K562 (cell line): ENCODE results near the gene TANGO6. TPM values are rescaled to one million over a fixed set of nuclear protein-coding genes. Genes with fewer than 3 reads are reported as not detected.

ENCODE experiments used
- ATAC-seq: fragments of 200-7000 bp; cut with Tn5 transposase; 3 replicates; pipeline ENCODE4 v1.9.1; 2020; ENCODE audit warnings: moderate library complexity
- BruUV-seq: library from RNA; stranded (reverse); fragments of 400-500 nt; replicated peaks from 2 replicates; lab custom pipeline; 2021; lab: Mats Ljungman, UMichigan
- CTCF ChIA-PET: fragments of 300-600 bp; formaldehyde crosslinking; extraction: SDS; loops from one replicate; lab custom pipeline; 2021; ENCODE audit warnings: low intra/inter-chr PET ratio; lab: Yijun Ruan, JAX
- POLR2A ChIA-PET: fragments of 300-600, 350-650 bp; sonication (Branson Sonifier 250); formaldehyde crosslinking; extraction: SDS; loops from one replicate; lab custom pipeline; 2021; ENCODE audit warnings: antibody characterized with exemption, inconsistent platforms; lab: Yijun Ruan, JAX
- DNase-seq, 4 experiments: peaks; one replicate each; pipeline versions ENCODE4 v3.0.0 to v3.0.0-alpha.2; 2011 to 2018; ENCODE audit warnings: low spot score in 3 of 4, mixed read lengths in 3 of 4; ENCODE audit errors: extremely low read depth in 1 of 4
- FAIRE-seq: peaks from 2 replicates; lab custom pipeline; 2011; peaks lifted over from hg19 to GRCh38; lab: Jason Lieb, UNC
- H2AFZ ChIP-seq: 2 replicates; pipeline ENCODE4 v1.6.0; 2011; ENCODE audit warnings: low read depth, low read length, control low read depth, inconsistent platforms
- H3K27ac ChIP-seq: fragments of 200-600 bp; 3 replicates; pipeline ENCODE4 v1.8.0; 2011; ENCODE audit warnings: low read depth, mild to moderate bottlenecking, control low read depth, inconsistent platforms, low read length, moderate library complexity, mixed read lengths; ENCODE audit errors: extremely low read depth
- H3K27me3 ChIP-seq, 2 experiments: fragments of 300-600 bp in 1 of 2; 2 replicates in 1 of 2; 3 replicates in 1 of 2; pipeline versions ENCODE4 v1.6.0 to v1.8.0; 2011; ENCODE audit warnings: inconsistent platforms in 2 of 2, low read length in 2 of 2, mild to moderate bottlenecking in 1 of 2, mixed read lengths in 1 of 2, moderate library complexity in 1 of 2; ENCODE audit not compliant: control insufficient read depth in 2 of 2, insufficient read depth in 2 of 2
- H3K36me3 ChIP-seq: fragments of 300-600 bp; 3 replicates; pipeline ENCODE4 v1.8.0; 2011; ENCODE audit warnings: mild to moderate bottlenecking, low read length, inconsistent platforms; ENCODE audit not compliant: control insufficient read depth, insufficient read depth
- H3K4me1 ChIP-seq, 2 experiments: fragments of 200-600 bp in 1 of 2; replicated peaks in 1 of 2; 2 replicates in 1 of 2; 3 replicates in 1 of 2; pipeline versions ENCODE4 v1.5.1 to v1.8.0; 2011; ENCODE audit warnings: inconsistent platforms in 2 of 2, low read length in 2 of 2, mild to moderate bottlenecking in 1 of 2, mixed read lengths in 1 of 2, moderate library complexity in 1 of 2; ENCODE audit not compliant: control insufficient read depth in 2 of 2, insufficient read depth in 2 of 2
- H3K4me2 ChIP-seq: 2 replicates; pipeline ENCODE4 v1.6.1; 2011; ENCODE audit warnings: low read length, control low read depth, inconsistent platforms, mixed read lengths; ENCODE audit not compliant: insufficient read depth
- H3K4me3 ChIP-seq: fragments of 200-600 bp; sonication (generic), shearing (Covaris generic); 2 replicates; pipeline ENCODE4 v1.5.1; 2016; ENCODE audit warnings: control low read depth, inconsistent platforms
- H3K79me2 ChIP-seq: fragments of 200-600 bp; 3 replicates; pipeline ENCODE4 v1.8.0; 2011; ENCODE audit warnings: low read length, inconsistent platforms; ENCODE audit not compliant: control insufficient read depth, insufficient read depth
- H3K9ac ChIP-seq, 2 experiments: 2 replicates each; pipeline versions ENCODE4 v1.6.0 to v1.6.1; 2011; ENCODE audit warnings: low read depth in 2 of 2, low read length in 2 of 2, control low read depth in 1 of 2, inconsistent platforms in 1 of 2, mild to moderate bottlenecking in 1 of 2, mixed read lengths in 1 of 2; ENCODE audit not compliant: insufficient read depth in 1 of 2
- H3K9me1 ChIP-seq: one replicate; pipeline ENCODE4 v1.6.0; 2011; ENCODE audit warnings: inconsistent platforms, mild to moderate bottlenecking, low read length, moderate library complexity; ENCODE audit not compliant: control insufficient read depth, insufficient read depth
- H3K9me3 ChIP-seq: replicated peaks from 2 replicates; pipeline ENCODE4 v1.5.1; 2011; ENCODE audit warnings: low read depth, low read length, inconsistent platforms; ENCODE audit not compliant: control insufficient read depth, insufficient read depth
- H4K20me1 ChIP-seq: replicated peaks from 2 replicates; pipeline ENCODE4 v1.6.1; 2011; ENCODE audit warnings: low read length, inconsistent platforms, mixed read lengths; ENCODE audit not compliant: control insufficient read depth, insufficient read depth
- DACH1 ChIP-seq: fragments of 450-650 bp; IDR thresholded peaks from 2 replicates; pipeline ENCODE4 v1.6.1; 2018; ENCODE audit not compliant: partially characterized antibody
- MBD2 ChIP-seq: sonication (generic); IDR thresholded peaks from 2 replicates; pipeline ENCODE4 v1.6.1; 2016; ENCODE audit warnings: low read depth, borderline replicate concordance
- MCM2 ChIP-seq: fragments of 450-650 bp; IDR thresholded peaks from 2 replicates; pipeline ENCODE4 v1.6.1; 2017; ENCODE audit warnings: low read depth, mild to moderate bottlenecking
- MECOM ChIP-seq: fragments of 250-450 bp; sonication (Bioruptor Pico); IDR thresholded peaks from 2 replicates; pipeline ENCODE4 v1.8.0; 2022; ENCODE audit warnings: inconsistent platforms
- NCOA2 ChIP-seq, 2 experiments: fragments of 450-650 bp; IDR thresholded peaks; 2 replicates each; pipeline ENCODE4 v1.6.1; 2018; ENCODE audit warnings: mild to moderate bottlenecking in 2 of 2, moderate library complexity in 1 of 2; ENCODE audit not compliant: partially characterized antibody in 2 of 2
- NFE2 ChIP-seq: IDR thresholded peaks from 2 replicates; pipeline ENCODE4 v1.6.1; 2014; ENCODE audit warnings: antibody characterized with exemption, low read depth
- POLR2AphosphoS5 ChIP-seq: IDR thresholded peaks from 2 replicates; pipeline ENCODE4 v1.6.1; 2011; ENCODE audit warnings: mild to moderate bottlenecking, low read depth, low read length, moderate library complexity; ENCODE audit not compliant: control insufficient read depth, insufficient read depth
- PREB ChIP-seq: sonication (generic); formaldehyde crosslinking; IDR thresholded peaks from 2 replicates; pipeline ENCODE4 v1.8.1; 2023; ENCODE audit warnings: mild to moderate bottlenecking, missing genetic modification reagents
- SIX5 ChIP-seq, 2 experiments: IDR thresholded peaks; 2 replicates each; pipeline ENCODE4 v1.6.1; 2011; ENCODE audit warnings: low read length in 2 of 2, borderline replicate concordance in 1 of 2, low read depth in 1 of 2, mild to moderate bottlenecking in 1 of 2, moderate library complexity in 1 of 2; ENCODE audit not compliant: insufficient read depth in 1 of 2
- VEZF1 ChIP-seq: fragments of 200-800 bp; sonication (Bioruptor generic); IDR thresholded peaks from 2 replicates; pipeline ENCODE4 v1.6.1; 2017; ENCODE audit warnings: missing genetic modification characterization, missing compliant biosample characterization
- ZNF224 ChIP-seq: sonication (generic); formaldehyde crosslinking; IDR thresholded peaks from 2 replicates; pipeline ENCODE4 v1.8.0; 2022; ENCODE audit warnings: mild to moderate bottlenecking, missing genetic modification reagents
- WGBS: fragments of 100-300 bp; shearing (Covaris generic); methylation state at CpG from one replicate; pipeline ENCODE4 v1.1.6; 2016; ENCODE audit warnings: low coverage, mixed read lengths; ENCODE audit not compliant: insufficient coverage; ENCODE audit errors: missing lambda C conversion rate; 5-methylcytosine and 5-hydroxymethylcytosine counted together
- in situ Hi-C: fragments of 300-500 bp; cut with MboI; formaldehyde crosslinking; loops from 4 replicates; pipeline ENCODE4 v1.15.0; 2018; ENCODE audit warnings: inconsistent platforms, mixed read lengths
- intact Hi-C: fragments of 100-400 bp; cut with micrococcal nuclease; formaldehyde crosslinking; loops from 2 replicates; pipeline ENCODE4 v1.14.2; 2022
- polyA plus RNA-seq, 8 experiments: library from polyadenylated mRNA; depleted of rRNA in 4 of 8; stranded (reverse) in 5 of 8; unstranded in 3 of 8; fragments of >200 nt; fragmentation: Nextera tagmentation in 2 of 8; fragmentation: Illumina TruSeq in 1 of 8; extraction: Ambion mirVana in 2 of 8; extraction: Trizol in 1 of 8; gene quantifications; 2 replicates each; pipeline versions ENCODE4 v1.2.1 to v1.2.3, GENCODE V29; 2011 to 2014; ENCODE audit warnings: inconsistent platforms in 1 of 8, missing spikeins in 1 of 8
- total RNA-seq, 7 experiments: library from RNA; depleted of rRNA in 6 of 7; stranded (reverse); fragments of >200 nt in 6 of 7; fragmentation: Illumina TruSeq in 2 of 7; extraction: Trizol in 2 of 7; gene quantifications; 2 replicates each; pipeline versions ENCODE4 v1.2.1 to v1.2.3, GENCODE V29; 2011 to 2021; ENCODE audit warnings: low replicate concordance in 1 of 7

The TANGO6 gene
- total and polyA plus RNA-seq, 9 of the 15 experiments (the other 6 are each of a cell fraction or from before 2014, with no cell fraction given) = 1.6 to 15.2 (median 9.6) TPM

GRCh38 chr16:68992521-68992920 lies 149.2 kb downstream of the TANGO6 start:
- intact Hi-C loops (no loop called here), in situ Hi-C loops (no loop called here)
- Histone ChIP-seq H2AFZ (no peak overlapping the region), H3K27ac (no peak overlapping the region), H3K9ac (no peak overlapping the region), H3K9me3 (no peaks in the 10 kb centered on the region), H3K9me1 (no peaks in the 10 kb centered on the region), H3K36me3 (no peaks in the 10 kb centered on the region), H3K4me3 (no peak overlapping the region), H3K4me2 (no peak overlapping the region), H3K4me1 (peaks cover 5 to 18% of the 10 kb centered on the region in 2 experiments; a peak in 4 of 5 replicates), H3K79me2 (no peaks in the 10 kb centered on the region), H3K27me3 (no peaks in the 10 kb centered on the region), H4K20me1 (no peaks in the 10 kb centered on the region)
- FAIRE-seq = no peak
- no peak for TF ChIP-seq VEZF1 (CRISPR knock-in tag)
- TF ChIP-seq POLR2AphosphoS5 = no peak
- TF ChIP-seq MECOM (CRISPR knock-in tag) = no peak
- no peak for TF ChIP-seq MCM2
- no peak for TF ChIP-seq SIX5 (IDR thresholded peaks at IDR 0.05; ENCODE audit: borderline replicate concordance in 1 of 2, insufficient read depth in 1 of 2, low read depth in 1 of 2, low read length in 2 of 2)
- TF ChIP-seq MBD2 = no peak
- no peak for TF ChIP-seq NFE2
- no peak for TF ChIP-seq PREB (CRISPR knock-in tag)
- TF ChIP-seq ZNF224 = no peak
- no peak for TF ChIP-seq NCOA2 (IDR thresholded peaks at IDR 0.05; ENCODE audit: partially characterized antibody in 2 of 2)
- no peak for TF ChIP-seq DACH1
- no TSS peak for BruUV-seq
- no peak for ATAC-seq
- WGBS = 82% methylated on average over 5 of the region's 5 CpGs
- CTCF ChIA-PET = no interaction called here
- DNase-seq = no peak
- POLR2A ChIA-PET = interaction anchor here (0.6 kb wide), 1 partner anchor 8 kb away, joined by 3 read pairs; no protein-coding TSS in a partner anchor
